Measurements from ENCODE around the gene CXorf65. TPM values are rescaled to one million over a fixed set of nuclear protein-coding genes. Genes with fewer than 3 reads are reported as not detected.

The CXorf65 gene
- total RNA-seq, 3 donors from 2014 or later (not counting 1 experiment from before 2014, with no cell fraction given), result 55.8 to 117 (median 92.8) TPM

DNA sequence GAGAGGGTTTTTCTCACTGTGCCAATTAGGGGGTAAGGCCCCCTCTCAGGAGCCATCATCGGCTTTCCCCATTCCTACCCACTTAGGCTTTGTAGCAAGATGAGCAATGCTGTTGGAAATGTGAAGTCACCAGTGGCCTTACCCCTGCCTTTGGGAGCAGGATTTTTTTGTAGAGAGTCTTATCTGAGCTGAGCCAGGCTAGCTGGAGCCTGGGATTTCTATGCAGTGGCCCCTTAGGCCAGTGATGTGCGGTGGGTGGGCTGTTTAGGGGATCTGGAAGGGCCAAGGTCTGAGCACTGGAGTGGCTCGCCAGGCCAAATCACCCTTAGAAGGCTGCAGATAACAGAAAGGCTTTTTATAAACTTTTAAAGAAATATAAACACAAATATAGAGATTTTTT is 4.2 kb downstream of the CXorf65 start:
- Histone ChIP-seq H3K4me3 (ENCODE audit: low read length) (no peak overlapping the region), H3K4me1 (ENCODE audit: control insufficient read depth, insufficient read depth, low read length) (peaks cover 87% of the 10 kb centered on the region), H3K27me3 (ENCODE audit: control insufficient read depth, insufficient read depth, low read length) (no peaks in the 10 kb centered on the region), H3K27ac (ENCODE audit: low read length) (peak overlapping the region; percentile 89), H3K36me3 (ENCODE audit: control insufficient read depth, insufficient read depth, low read length) (peaks cover 5% of the 10 kb centered on the region), H3K9me3 (ENCODE audit: control insufficient read depth, insufficient read depth, low read length) (no peaks in the 10 kb centered on the region)
- WGBS (ENCODE audit: insufficient coverage), result 88% methylated on average over 1 of the region's 3 CpGs
- peak overlapping the region; percentile 60 for H3K4me3 Mint-ChIP-seq
- peaks cover 5% of the 10 kb centered on the region for H3K36me3 Mint-ChIP-seq
- intact Hi-C loops (cut with micrococcal nuclease), result loop anchor here (10.0 kb wide), 1 partner anchor 433 kb away; the partner anchor contains the start of gene OGT
- DNase-seq (no peak), ATAC-seq (no peak)
- TF ChIP-seq, protein P1, sequence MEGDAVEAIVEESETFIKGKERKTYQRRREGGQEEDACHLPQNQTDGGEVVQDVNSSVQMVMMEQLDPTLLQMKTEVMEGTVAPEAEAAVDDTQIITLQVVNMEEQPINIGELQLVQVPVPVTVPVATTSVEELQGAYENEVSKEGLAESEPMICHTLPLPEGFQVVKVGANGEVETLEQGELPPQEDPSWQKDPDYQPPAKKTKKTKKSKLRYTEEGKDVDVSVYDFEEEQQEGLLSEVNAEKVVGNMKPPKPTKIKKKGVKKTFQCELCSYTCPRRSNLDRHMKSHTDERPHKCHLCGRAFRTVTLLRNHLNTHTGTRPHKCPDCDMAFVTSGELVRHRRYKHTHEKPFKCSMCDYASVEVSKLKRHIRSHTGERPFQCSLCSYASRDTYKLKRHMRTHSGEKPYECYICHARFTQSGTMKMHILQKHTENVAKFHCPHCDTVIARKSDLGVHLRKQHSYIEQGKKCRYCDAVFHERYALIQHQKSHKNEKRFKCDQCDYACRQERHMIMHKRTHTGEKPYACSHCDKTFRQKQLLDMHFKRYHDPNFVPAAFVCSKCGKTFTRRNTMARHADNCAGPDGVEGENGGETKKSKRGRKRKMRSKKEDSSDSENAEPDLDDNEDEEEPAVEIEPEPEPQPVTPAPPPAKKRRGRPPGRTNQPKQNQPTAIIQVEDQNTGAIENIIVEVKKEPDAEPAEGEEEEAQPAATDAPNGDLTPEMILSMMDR (IDR thresholded peaks at IDR 0.05), result no peak
- peaks cover 55 to 73% of the 10 kb centered on the region in 2 donors for H3K4me1 Mint-ChIP-seq
- peaks cover 0 to 13% of the 10 kb centered on the region in 2 donors for H3K27me3 Mint-ChIP-seq (ENCODE audit: low read depth in 2 of 2)
- peak overlapping the region; percentile 97 to 99 for H3K27ac Mint-ChIP-seq
- no peaks in the 10 kb centered on the region for H3K9me3 Mint-ChIP-seq

DNA sequence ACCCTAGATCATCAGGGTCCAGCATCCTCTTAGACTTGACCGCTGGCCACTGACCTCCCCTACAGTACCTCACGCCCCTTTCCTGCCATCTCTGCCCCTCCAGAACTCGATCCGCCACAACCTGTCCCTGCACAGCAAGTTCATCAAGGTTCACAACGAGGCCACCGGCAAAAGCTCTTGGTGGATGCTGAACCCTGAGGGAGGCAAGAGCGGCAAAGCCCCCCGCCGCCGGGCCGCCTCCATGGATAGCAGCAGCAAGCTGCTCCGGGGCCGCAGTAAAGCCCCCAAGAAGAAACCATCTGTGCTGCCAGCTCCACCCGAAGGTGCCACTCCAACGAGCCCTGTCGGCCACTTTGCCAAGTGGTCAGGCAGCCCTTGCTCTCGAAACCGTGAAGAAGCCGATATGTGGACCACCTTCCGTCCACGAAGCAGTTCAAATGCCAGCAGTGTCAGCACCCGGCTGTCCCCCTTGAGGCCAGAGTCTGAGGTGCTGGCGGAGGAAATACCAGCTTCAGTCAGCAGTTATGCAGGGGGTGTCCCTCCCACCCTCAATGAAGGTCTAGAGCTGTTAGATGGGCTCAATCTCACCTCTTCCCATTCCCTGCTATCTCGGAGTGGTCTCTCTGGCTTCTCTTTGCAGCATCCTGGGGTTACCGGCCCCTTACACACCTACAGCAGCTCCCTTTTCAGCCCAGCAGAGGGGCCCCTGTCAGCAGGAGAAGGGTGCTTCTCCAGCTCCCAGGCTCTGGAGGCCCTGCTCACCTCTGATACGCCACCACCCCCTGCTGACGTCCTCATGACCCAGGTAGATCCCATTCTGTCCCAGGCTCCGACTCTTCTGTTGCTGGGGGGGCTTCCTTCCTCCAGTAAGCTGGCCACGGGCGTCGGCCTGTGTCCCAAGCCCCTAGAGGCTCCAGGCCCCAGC is 5.7 kb downstream of the CXorf65 start:
- no peak overlapping the region for H3K27ac ChIP-seq (ENCODE audit: low read length)
- WGBS (ENCODE audit: insufficient coverage), result 85% methylated on average over 30 of the region's 31 CpGs
- no peak for ATAC-seq

DNA sequence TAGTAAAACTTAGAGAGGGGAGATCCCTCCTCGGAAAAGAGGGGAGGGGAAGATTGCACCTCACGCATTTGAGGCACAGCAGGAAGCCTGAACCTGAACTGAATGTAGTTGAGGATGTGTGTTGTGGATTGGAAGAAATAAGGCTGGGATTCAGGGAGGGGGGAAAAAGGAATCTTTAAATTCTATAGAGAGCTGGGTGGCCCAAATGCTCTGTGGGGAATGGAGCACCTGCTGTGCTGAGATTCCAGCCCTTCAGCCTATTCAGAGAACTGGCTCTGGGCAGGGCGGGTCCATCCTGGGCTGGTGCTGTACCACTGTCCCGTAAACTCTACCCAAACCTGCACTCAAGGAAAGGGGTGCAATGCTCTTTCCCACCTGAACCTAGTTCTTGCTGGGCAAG is 6.8 kb downstream of the CXorf65 start:
- no peak overlapping the region for H3K4me3 ChIP-seq (ENCODE audit: low read length)
- Mint-ChIP-seq H3K4me1 (peaks cover 48 to 63% of the 10 kb centered on the region in 2 donors), H3K27me3 (ENCODE audit: low read depth in 2 of 2) (peaks cover 0 to 21% of the 10 kb centered on the region in 2 donors), H3K4me3 (peak overlapping the region; percentile 19), H3K9me3 (no peaks in the 10 kb centered on the region), H3K36me3 (no peaks in the 10 kb centered on the region), H3K27ac (peak overlapping the region; percentile 72)
- H3K36me3 ChIP-seq (ENCODE audit: control insufficient read depth, insufficient read depth, low read length), result peaks cover 2% of the 10 kb centered on the region
- intact Hi-C loops (cut with micrococcal nuclease), result loop anchor here (5.0 to 10.0 kb wide), 2 partner anchors 78 to 435 kb away; partner anchors contain the start of gene OGT
- no peak overlapping the region for H3K27ac ChIP-seq (ENCODE audit: low read length)
- DNase-seq (no peak), ATAC-seq (no peak)
- TF ChIP-seq, protein P1 (IDR thresholded peaks at IDR 0.05), result no peak
- no peaks in the 10 kb centered on the region for H3K27me3 ChIP-seq (ENCODE audit: control insufficient read depth, insufficient read depth, low read length)
- no peaks in the 10 kb centered on the region for H3K9me3 ChIP-seq (ENCODE audit: control insufficient read depth, insufficient read depth, low read length)
- WGBS (ENCODE audit: insufficient coverage), result 85% methylated on average over 4 of the region's 4 CpGs
- peaks cover 75% of the 10 kb centered on the region for H3K4me1 ChIP-seq (ENCODE audit: control insufficient read depth, insufficient read depth, low read length)

More for the DNA sequence above, 5.7 kb downstream of the CXorf65 start:
- Mint-ChIP-seq H3K9me3 (no peaks in the 10 kb centered on the region), H3K36me3 (peaks cover 3% of the 10 kb centered on the region), H3K27ac (peak overlapping the region; percentile 97 to 99), H3K4me1 (peaks cover 46 to 60% of the 10 kb centered on the region in 2 donors), H3K4me3 (no peak overlapping the region), H3K27me3 (ENCODE audit: low read depth in 2 of 2) (peaks cover 0 to 13% of the 10 kb centered on the region in 2 donors)
- TF ChIP-seq, protein P1 (IDR thresholded peaks at IDR 0.05), result no peak
- peaks cover 82% of the 10 kb centered on the region for H3K4me1 ChIP-seq (ENCODE audit: control insufficient read depth, insufficient read depth, low read length)
- peak in 1 of 2 donors; percentile 58 for DNase-seq
- H3K27me3 ChIP-seq (ENCODE audit: control insufficient read depth, insufficient read depth, low read length), result no peaks in the 10 kb centered on the region
- H3K4me3 ChIP-seq (ENCODE audit: low read length), result no peak overlapping the region
- peaks cover 2% of the 10 kb centered on the region for H3K36me3 ChIP-seq (ENCODE audit: control insufficient read depth, insufficient read depth, low read length)
- intact Hi-C loops (cut with micrococcal nuclease), result loop anchor here (10.0 kb wide), 1 partner anchor 434 kb away; the partner anchor contains the start of gene OGT
- H3K9me3 ChIP-seq (ENCODE audit: control insufficient read depth, insufficient read depth, low read length), result no peaks in the 10 kb centered on the region
